Measurements from ENCODE around the gene PNMT. TPM values are rescaled to one million over a fixed set of nuclear protein-coding genes. Genes with fewer than 3 reads are reported as not detected.

The PNMT gene
- total RNA-seq = 1.4 TPM in 1 of 2 replicates, not detected in the other

GRCh38 chr17:39667945-39668924 is at the start of gene PNMT:
PNMT (plus strand) TSS chr17:39668453; CDS start chr17:39668476, 23 bp downstream.

GRCh38 chr17:39626171-39627046 is 41.8 kb upstream of the PNMT start, which contains the start of gene PPP1R1B:
PPP1R1B (plus strand) TSS chr17:39626952; CDS start chr17:39627393, 441 bp downstream.

GRCh38 chr17:39636927-39637736 is 31.1 kb upstream of the PNMT start, which contains the start of gene STARD3:
STARD3 (plus strand) TSS chr17:39637144; CDS start chr17:39653532, 16,388 bp downstream.

GRCh38 chr17:39664581-39665561 is 3.4 kb upstream of the PNMT start, which contains the start of gene TCAP:
TCAP (plus strand) TSS chr17:39665349; CDS start chr17:39665360, 11 bp downstream.

GRCh38 chr17:39687546-39688474 is 19.6 kb downstream of the PNMT start, which contains the start of gene PGAP3:
PGAP3 (minus strand) TSS chr17:39688057; CDS start chr17:39688014, 43 bp downstream.

GRCh38 chr17:39699818-39700147 is 31.5 kb downstream of the PNMT start, which contains the start of gene ERBB2:
ERBB2 (plus strand) TSS chr17:39700064; CDS start chr17:39700239, 175 bp downstream.

Other genes starting within 250 kb of the PNMT start
- gene MED1, start 217.2 kb upstream of the PNMT start, total RNA-seq = 20.4 and 21.7 TPM in 2 replicates
- 19.9 and 23.5 TPM in 2 replicates for gene CDK12, start 207.0 kb upstream of the PNMT start, total RNA-seq
- not detected in 2 replicates for gene NEUROD2, start 60.5 kb upstream of the PNMT start, total RNA-seq
- 0.13 TPM in 1 of 2 replicates, not detected in the other for gene PPP1R1B, start 41.5 kb upstream of the PNMT start, total RNA-seq
- 69.4 and 80.1 TPM in 2 replicates for gene STARD3, start 31.3 kb upstream of the PNMT start, total RNA-seq
- gene TCAP, start 3.1 kb upstream of the PNMT start, total RNA-seq = 0.16 and 0.25 TPM in 2 replicates
- gene PGAP3, start 19.6 kb downstream of the PNMT start, total RNA-seq = 4.9 and 20.9 TPM in 2 replicates
- 45.1 and 86.2 TPM in 2 replicates for gene ERBB2, start 31.6 kb downstream of the PNMT start, total RNA-seq
- 40.1 and 55.7 TPM in 2 replicates for gene MIEN1, start 62.1 kb downstream of the PNMT start, total RNA-seq
- gene GRB7, start 69.5 kb downstream of the PNMT start, total RNA-seq = 11.4 and 31.8 TPM in 2 replicates
- gene IKZF3, start 195.9 kb downstream of the PNMT start, total RNA-seq = not detected in 2 replicates
- not detected in 2 replicates for gene ZPBP2, start 199.7 kb downstream of the PNMT start, total RNA-seq